Psoas muscle (tissue), 8 donors: Measurements from ENCODE around the gene SALL2. TPM values are rescaled to one million over a fixed set of nuclear protein-coding genes. Genes with fewer than 3 reads are reported as not detected.

Experiments
- ATAC-seq, 4 donors: fragments of 200-7000 bp; cut with Tn5 transposase; one replicate each; pipeline ENCODE4 v1.9.1; 2020; ENCODE audit warnings: moderate library complexity in 3 of 4, mild to moderate bottlenecking in 2 of 4
- DNase-seq, 2 donors: peaks; one replicate each; pipeline ENCODE4 v3.0.0-alpha.2; 2020
- H3K27ac ChIP-seq: fragments of 200-600 bp; one replicate; pipeline ENCODE4 v1.8.0; 2022
- H3K27me3 ChIP-seq, 3 donors: fragments of 200-600 bp in 1 of 3; one replicate each; pipeline versions ENCODE4 v1.6.1 to v1.8.0; 2013 to 2022; ENCODE audit warnings: low read length in 2 of 3, mild to moderate bottlenecking in 2 of 3, moderate library complexity in 1 of 3; ENCODE audit not compliant: insufficient read depth in 3 of 3
- H3K36me3 ChIP-seq, 2 donors: fragments of 200-600 bp in 1 of 2; one replicate each; pipeline versions ENCODE4 v1.6.1 to v1.8.0; 2013 to 2022; ENCODE audit warnings: low read depth in 1 of 2, mild to moderate bottlenecking in 1 of 2, moderate library complexity in 1 of 2; ENCODE audit not compliant: insufficient read depth in 1 of 2
- H3K4me1 ChIP-seq: fragments of 200-600 bp; one replicate; pipeline ENCODE4 v1.8.0; 2022
- H3K4me3 ChIP-seq: fragments of 200-600 bp; one replicate; pipeline ENCODE4 v1.8.0; 2022; ENCODE audit warnings: mild to moderate bottlenecking
- H3K9me3 ChIP-seq: fragments of 200-600 bp; one replicate; pipeline ENCODE4 v1.8.0; 2022
- WGBS, 3 donors: extraction: QIAGEN DNeasy Blood & Tissue Kit; methylation state at CpG; one replicate each; pipeline versions ENCODE4 v1.1.6 to v1.1.7; 2013; 5-methylcytosine and 5-hydroxymethylcytosine counted together
- intact Hi-C, 2 donors: fragments of 100-400 bp; cut with DNase I; formaldehyde crosslinking; loops; one replicate each; pipeline versions ENCODE4 v1.11.0 to v1.14.2; 2022
- long read RNA-seq, 2 donors: library from polyadenylated mRNA; unstranded; transcript quantifications; one replicate each; pipeline ENCODE4 v2.0.0, GENCODE V29; 2021
- polyA plus RNA-seq, 3 donors: library from polyadenylated mRNA; stranded (reverse); fragments of 200-250 nt; gene quantifications; one replicate each; pipeline ENCODE4 v1.2.3, GENCODE V29; 2013
- total RNA-seq, 4 donors: library from RNA; stranded (reverse); fragmentation: NEBNext Ultra II Directional in 2 of 4; extraction: Animal tissue kit (Norgen Biotek cat#: 25700) in 2 of 4; gene quantifications; one replicate each; pipeline versions ENCODE4 v1.2.1 to v1.2.4, GENCODE V29; 2021 to 2023
- TF ChIP-seq, protein P1 (sequence below): fragments of 200-600 bp; IDR thresholded peaks from one replicate; pipeline ENCODE4 v1.8.0; 2022; ENCODE audit warnings: antibody characterized with exemption
- donor health status: healthy with polysubstance abuse.
- donor health status: DM: no; HTN: no; CAD: no; lungs with moderate emphysema.
- donor health status: Bipolar disorder and iron deficiency.
- donor health status: healthy.
- donor health status: DM: yes; HTN: yes; CAD: no.
- donor health status: DM: no; HTN: no; CAD: no.
- donor health status: DM: no; HTN: no; CAD: no.
- donor health status: DM: yes; HTN: yes; CAD: no.

SALL2 gene
- total RNA-seq: 1 to 10 TPM in 3 of 4 donors, under 1 TPM in 1; 0.87 to 3.8 (median 1.7) TPM
- under 1 TPM; 0.33 to 0.93 (median 0.62) TPM for polyA plus RNA-seq
- long read RNA-seq, donor 1: 0 reads
- long read RNA-seq, donor 2: 0 reads

DNA sequence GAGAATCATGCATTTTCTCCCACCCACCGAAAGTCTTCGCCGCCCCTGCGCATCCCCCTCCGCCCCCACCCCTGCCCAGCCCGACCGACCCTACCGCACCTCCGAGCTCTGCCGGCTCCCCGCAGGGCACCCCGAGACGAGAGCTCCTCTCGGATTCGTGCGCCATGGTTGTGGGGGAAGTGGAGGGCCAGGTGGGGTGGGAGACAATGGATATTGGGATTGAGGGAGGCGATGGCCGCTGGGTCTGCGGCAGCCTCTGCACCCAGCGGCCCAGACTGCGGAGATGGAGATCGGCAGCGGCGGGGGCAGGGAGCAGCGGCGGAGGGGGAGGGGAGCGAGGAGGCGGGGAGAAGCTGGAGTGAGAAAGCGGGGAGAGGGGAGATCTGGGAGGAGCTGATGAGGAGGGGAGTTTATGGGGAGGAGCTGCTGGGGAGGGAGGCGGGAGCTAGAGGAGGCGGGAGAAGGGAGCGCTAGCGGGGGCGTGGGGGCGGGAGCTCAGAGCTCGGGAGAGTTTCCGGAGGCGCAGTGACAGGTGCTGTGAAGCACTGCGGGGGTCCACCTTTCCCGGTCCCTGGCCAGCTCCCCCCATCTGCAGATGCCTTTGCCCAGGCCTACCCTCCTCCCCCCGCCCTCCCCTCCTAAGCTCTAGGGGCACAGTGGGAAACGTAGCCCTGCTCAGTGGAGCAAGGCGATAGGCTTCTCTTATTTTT, at the start of gene SALL2:
Gene SALL2 (minus strand): TSS at position 385 of the 710 bp plus-strand sequence. CDS start 219 bp downstream, at position 166.
- intact Hi-C loops: no loop called here
- ATAC-seq (peak; percentile 54 to 85 (median 66)), DNase-seq (peak; percentile 68 to 76)
- TF ChIP-seq, protein P1, sequence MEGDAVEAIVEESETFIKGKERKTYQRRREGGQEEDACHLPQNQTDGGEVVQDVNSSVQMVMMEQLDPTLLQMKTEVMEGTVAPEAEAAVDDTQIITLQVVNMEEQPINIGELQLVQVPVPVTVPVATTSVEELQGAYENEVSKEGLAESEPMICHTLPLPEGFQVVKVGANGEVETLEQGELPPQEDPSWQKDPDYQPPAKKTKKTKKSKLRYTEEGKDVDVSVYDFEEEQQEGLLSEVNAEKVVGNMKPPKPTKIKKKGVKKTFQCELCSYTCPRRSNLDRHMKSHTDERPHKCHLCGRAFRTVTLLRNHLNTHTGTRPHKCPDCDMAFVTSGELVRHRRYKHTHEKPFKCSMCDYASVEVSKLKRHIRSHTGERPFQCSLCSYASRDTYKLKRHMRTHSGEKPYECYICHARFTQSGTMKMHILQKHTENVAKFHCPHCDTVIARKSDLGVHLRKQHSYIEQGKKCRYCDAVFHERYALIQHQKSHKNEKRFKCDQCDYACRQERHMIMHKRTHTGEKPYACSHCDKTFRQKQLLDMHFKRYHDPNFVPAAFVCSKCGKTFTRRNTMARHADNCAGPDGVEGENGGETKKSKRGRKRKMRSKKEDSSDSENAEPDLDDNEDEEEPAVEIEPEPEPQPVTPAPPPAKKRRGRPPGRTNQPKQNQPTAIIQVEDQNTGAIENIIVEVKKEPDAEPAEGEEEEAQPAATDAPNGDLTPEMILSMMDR: no peak
- no peaks in the 10 kb centered on the region for H3K4me1 ChIP-seq
- H3K27ac ChIP-seq: no peak within 1 kb of the TSS
- peaks cover 0 to 4% (median 0%) of the 10 kb centered on the region in 3 donors for H3K27me3 ChIP-seq
- WGBS, 3 donors: 1% methylated on average over 40 to 43 of the region's 43 CpGs
- H3K4me3 ChIP-seq: peak within 1 kb of the TSS; percentile 68
- no peaks in the 10 kb centered on the region for H3K36me3 ChIP-seq
- no peaks in the 10 kb centered on the region for H3K9me3 ChIP-seq

DNA sequence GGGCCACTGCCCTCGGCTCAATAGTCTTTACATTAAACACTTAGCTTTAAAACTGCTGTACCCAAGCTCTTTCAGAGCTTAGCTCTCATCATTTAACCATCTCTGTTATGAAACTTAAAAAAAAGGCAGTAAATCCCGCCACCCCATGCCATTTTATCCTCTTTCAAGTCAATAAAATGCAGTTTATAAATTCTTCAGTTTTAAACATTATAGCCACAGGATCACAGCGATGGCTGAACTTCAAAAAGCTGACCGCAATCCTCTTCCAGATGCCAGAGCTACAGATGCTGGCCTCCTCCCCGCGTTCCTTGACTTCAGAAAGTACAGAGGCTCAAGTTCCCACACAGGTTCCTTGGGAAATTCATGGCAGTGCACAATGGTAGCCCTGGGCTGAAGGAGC, 49.5 kb upstream of the SALL2 start:
- DNase-seq (no peak), ATAC-seq (no peak)
- 34 to 63% (median 48%) methylated on average over 6 of the region's 6 CpGs for WGBS, 3 donors
- H3K4me1 ChIP-seq: no peaks in the 10 kb centered on the region
- no peak overlapping the region for H3K27ac ChIP-seq
- H3K9me3 ChIP-seq: peaks cover 3% of the 10 kb centered on the region
- intact Hi-C loops: no loop called here
- H3K36me3 ChIP-seq: no peaks in the 10 kb centered on the region
- H3K4me3 ChIP-seq: no peak overlapping the region
- TF ChIP-seq, protein P1: no peak
- H3K27me3 ChIP-seq: no peaks in the 10 kb centered on the region

DNA sequence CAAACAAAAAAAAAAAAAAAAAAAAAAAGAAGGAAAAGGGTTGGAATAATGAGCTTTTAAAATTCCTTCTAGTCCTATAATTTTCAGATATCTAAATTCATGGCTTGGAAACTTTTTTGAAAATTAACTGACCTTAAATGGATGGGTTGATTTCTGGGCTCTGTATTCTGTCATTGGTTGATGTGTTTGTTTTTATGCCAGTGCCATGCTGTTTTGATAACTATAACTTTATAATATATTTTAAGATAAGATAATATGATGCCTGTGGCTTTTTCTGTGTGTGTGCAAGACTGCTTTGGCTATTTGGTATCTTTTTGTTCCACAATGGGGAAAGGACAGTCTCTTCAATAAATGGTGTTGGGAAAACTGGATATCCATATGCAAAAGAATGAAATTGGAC, 46.5 kb upstream of the SALL2 start:
- Histone ChIP-seq H3K36me3 (no peaks in the 10 kb centered on the region), H3K4me3 (no peak overlapping the region), H3K27ac (no peak overlapping the region), H3K4me1 (no peaks in the 10 kb centered on the region), H3K27me3 (no peaks in the 10 kb centered on the region), H3K9me3 (peaks cover 3% of the 10 kb centered on the region)
- TF ChIP-seq, protein P1: no peak
- intact Hi-C loops: no loop called here
- DNase-seq: no peak
- ATAC-seq: no peak

DNA sequence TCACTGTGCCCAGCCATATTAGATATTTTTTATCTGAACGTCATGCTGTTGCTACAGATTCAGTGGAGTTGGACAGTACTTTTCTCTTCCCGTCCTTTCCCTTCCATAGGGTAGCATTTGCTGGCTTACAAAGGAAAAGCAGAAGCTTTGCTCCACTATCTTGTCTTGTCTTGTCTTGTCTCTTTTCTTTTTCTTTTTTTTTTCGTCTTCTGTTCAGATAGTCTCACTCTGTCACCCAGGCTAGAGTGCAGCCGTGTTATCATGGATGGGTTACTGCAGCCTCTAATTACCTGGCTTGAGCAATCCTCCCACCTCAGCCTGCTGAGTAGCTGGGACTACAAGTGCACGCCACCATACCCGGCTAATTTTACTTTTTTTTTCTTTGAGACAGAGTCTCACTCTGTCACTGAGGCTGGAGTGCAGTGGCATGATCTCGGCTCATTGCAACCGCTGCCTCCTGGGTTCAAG, 32.6 kb upstream of the SALL2 start:
- 86 to 88% (median 88%) methylated on average over 8 of the region's 8 CpGs for WGBS, 3 donors
- no peak overlapping the region for H3K27ac ChIP-seq
- TF ChIP-seq, protein P1: no peak
- intact Hi-C loops: loop anchor here (5.0 to 10.0 kb wide), 2 partner anchors 61 to 84 kb away; partner anchors contain the start of genes RAB2B (in 1 of the 2) and TOX4 (in 1 of the 2)
- no peak for DNase-seq
- no peaks in the 10 kb centered on the region for H3K36me3 ChIP-seq
- H3K9me3 ChIP-seq: no peaks in the 10 kb centered on the region
- H3K4me1 ChIP-seq: no peaks in the 10 kb centered on the region
- H3K27me3 ChIP-seq: no peaks in the 10 kb centered on the region
- H3K4me3 ChIP-seq: no peak overlapping the region
- ATAC-seq: no peak
